GM19372 (cell line): ENCODE measurements around the gene IL6R.

Experiments
- ATAC-seq: cut with Tn5 transposase; IDR thresholded peaks from one replicate; pipeline ENCODE4 v1.9.1; 2021; ENCODE audit warnings: mild to moderate bottlenecking, low read depth, moderate library complexity; ENCODE audit not compliant: unreplicated experiment

Gene IL6R

DNA sequence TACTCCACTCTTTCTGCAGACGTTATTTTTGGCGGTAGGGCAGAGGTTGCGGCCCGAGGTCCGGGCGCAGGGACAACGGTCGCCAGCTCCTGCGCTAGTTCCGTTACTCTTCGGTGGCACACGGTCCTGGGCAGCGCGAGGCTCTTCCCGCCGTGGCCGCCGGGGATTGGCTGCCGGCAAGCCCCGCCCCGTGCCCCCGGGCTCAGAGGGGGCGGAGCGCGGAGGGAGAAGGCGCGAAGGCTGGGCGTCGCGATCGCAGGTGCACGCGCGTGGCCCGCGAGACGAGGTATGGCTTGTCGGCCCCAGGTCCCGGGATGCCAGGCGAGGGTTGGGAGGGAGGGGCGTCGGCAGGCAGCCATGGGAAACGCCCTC lies 97.6 kb downstream of the IL6R start:
- no peak for ATAC-seq

DNA sequence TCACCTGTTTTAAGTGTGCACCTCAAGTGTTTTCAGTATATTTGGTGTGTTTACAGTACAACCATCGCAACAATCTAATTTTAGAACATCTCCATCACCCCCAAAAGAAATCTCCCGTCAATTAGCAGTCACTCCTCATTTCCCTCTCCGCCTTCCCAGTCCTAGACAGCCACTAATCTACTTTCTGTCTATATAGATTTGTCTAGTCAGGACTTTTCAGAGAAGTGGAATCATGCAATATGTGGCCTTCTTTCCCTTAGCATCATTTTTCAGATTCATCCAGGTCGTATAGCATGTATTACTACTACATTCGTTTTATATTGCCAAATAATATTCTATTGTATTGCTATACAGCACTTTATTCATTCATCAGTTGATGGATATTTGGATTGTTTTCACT lies 98.8 kb downstream of the IL6R start:
- no peak for ATAC-seq

DNA sequence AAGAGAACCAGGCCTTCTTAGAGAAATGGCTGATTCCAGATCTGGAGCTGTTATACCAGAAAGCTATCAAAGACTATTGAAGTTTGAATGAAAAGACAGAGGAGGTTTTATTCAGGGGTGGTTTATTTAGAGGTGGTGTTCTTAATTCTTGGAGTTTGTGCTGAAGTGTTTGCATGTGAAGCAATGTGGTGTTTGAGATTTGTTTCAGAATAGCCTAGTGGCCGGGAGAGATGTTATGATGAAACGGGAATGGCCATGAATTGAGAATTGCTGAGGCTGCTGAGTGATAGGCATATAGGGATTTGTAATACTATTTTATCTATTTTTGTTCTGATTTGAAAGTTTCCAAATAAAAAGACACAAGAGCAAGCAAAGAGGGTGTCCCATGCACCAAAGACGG lies 107.6 kb downstream of the IL6R start:
- ATAC-seq = no peak

DNA sequence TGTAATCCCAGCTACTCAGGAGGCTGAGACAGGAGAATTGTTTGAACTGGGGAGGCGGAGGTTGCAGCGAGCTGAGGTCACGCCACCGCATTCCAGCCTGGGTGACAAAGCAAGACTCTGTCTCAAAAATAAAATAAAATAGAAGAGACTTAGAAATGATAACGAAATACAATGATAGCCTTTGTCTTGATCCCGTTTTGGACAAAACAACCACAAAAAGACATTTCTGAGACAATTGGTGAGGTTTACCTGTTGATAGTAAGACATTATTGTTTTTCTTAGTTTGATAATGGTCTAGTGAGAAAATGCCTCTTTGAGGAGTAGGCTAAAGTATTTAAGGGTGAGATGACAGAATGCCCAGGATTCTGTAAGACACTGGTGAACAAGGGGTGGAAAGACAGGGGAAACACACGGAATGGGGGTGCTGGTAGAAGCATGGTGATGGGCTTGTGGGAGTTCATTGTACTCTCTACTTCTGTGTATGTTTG lies 109.0 kb downstream of the IL6R start:
- no peak for ATAC-seq

DNA sequence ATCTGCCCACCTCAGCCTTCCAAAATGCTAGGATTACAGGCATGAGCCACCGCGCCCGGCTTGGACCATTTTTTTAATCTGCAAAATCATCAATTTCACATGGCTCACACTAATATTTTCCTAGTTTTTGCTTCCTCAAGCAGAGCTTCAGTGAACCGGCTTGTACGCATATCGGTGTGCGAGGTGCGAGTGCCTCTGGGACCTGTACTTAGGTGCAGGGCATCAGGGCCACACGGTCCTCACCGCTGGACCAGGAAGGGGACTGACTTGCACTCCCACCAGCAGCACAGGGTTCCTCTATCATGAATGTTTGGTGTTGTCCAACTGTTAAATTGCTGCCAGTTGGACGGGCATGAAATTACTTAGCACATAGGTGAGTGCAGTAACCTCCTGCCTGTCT lies 112.5 kb downstream of the IL6R start:
- no peak for ATAC-seq
